ENCODE results near the gene MUSK.

DNA sequence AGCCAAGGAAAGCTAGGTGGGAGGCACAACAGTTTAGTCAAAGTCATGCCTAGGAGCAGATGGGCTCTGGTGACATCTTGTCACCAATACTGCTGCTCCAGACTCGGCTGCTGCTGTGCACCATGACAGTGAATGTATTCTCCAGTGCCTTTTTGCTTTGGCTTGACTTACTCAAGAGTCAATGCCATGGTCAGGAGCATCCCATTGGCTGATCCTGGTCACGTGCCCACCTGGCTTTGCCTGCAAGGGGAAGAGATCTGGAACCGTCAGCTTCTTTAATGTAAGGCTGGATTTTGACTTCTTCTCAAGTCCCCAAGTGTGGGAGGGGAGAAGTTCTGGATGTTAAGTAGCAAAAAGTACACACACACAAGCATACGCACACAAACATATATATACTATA lies 19.9 kb upstream of the MUSK start:
- TF ChIP-seq, protein P1, sequence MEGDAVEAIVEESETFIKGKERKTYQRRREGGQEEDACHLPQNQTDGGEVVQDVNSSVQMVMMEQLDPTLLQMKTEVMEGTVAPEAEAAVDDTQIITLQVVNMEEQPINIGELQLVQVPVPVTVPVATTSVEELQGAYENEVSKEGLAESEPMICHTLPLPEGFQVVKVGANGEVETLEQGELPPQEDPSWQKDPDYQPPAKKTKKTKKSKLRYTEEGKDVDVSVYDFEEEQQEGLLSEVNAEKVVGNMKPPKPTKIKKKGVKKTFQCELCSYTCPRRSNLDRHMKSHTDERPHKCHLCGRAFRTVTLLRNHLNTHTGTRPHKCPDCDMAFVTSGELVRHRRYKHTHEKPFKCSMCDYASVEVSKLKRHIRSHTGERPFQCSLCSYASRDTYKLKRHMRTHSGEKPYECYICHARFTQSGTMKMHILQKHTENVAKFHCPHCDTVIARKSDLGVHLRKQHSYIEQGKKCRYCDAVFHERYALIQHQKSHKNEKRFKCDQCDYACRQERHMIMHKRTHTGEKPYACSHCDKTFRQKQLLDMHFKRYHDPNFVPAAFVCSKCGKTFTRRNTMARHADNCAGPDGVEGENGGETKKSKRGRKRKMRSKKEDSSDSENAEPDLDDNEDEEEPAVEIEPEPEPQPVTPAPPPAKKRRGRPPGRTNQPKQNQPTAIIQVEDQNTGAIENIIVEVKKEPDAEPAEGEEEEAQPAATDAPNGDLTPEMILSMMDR (IDR thresholded peaks at IDR 0.05): no peak
- no peak for TF ChIP-seq POLR2A (IDR thresholded peaks at IDR 0.05)
- no peak for TF ChIP-seq POLR2AphosphoS5 (IDR thresholded peaks at IDR 0.05)
